ENCODE data around the gene TSPO. TPM values are rescaled to one million over a fixed set of nuclear protein-coding genes. Genes with fewer than 3 reads are reported as not detected.

Gene TSPO
- total and polyA plus RNA-seq, 2 of the 13 experiments (the other 11 are each of a cell fraction or from before 2014, with no cell fraction given): 0.46 to 1.4 TPM

- TF ChIP-seq HINFP (CRISPR knock-in tag; IDR thresholded peaks at IDR 0.05; ENCODE audit: low read depth) (no peak), IKZF4 (CRISPR knock-in tag; IDR thresholded peaks at IDR 0.05; ENCODE audit: borderline replicate concordance, low read depth, not compliant biosample characterization) (no peak), PLSCR1 (CRISPR knock-in tag; IDR thresholded peaks at IDR 0.05; ENCODE audit: borderline replicate concordance) (no peak), PHF8 (CRISPR knock-in tag; IDR thresholded peaks at IDR 0.05) (no peak), GATAD2A (CRISPR knock-in tag; IDR thresholded peaks at IDR 0.05) (no peak), ATF4 (CRISPR knock-in tag; IDR thresholded peaks at IDR 0.05) (no peak), AFF4 (CRISPR knock-in tag; IDR thresholded peaks at IDR 0.05) (no peak), ZIK1 (CRISPR knock-in tag; IDR thresholded peaks at IDR 0.05; ENCODE audit: borderline replicate concordance, low read depth) (no peak), ZBTB21 (CRISPR knock-in tag; IDR thresholded peaks at IDR 0.05) (no peak), RFX3 (CRISPR knock-in tag; IDR thresholded peaks at IDR 0.05) (no peak), SOX13 (IDR thresholded peaks at IDR 0.05) (no peak), SOX13 (CRISPR knock-in tag; conservative IDR thresholded peaks at IDR 0.05 in 1 of 2, IDR thresholded peaks at IDR 0.05 in 1 of 2) (0 out of 4 replicates have a peak, but pooled peaks of 1 of the 2 experiments have one; percentile 39), ZNF775 (CRISPR knock-in tag; IDR thresholded peaks at IDR 0.05; ENCODE audit: borderline replicate concordance) (no peak), ZFYVE20 (CRISPR knock-in tag; IDR thresholded peaks at IDR 0.05; ENCODE audit: borderline replicate concordance, low read depth) (no peak), CENPT (CRISPR knock-in tag; IDR thresholded peaks at IDR 0.05; ENCODE audit: low read depth) (no peak), PATZ1 (CRISPR knock-in tag; IDR thresholded peaks at IDR 0.05) (peak; percentile 32; the same call in 1 of the 2 replicates), FOXC1 (CRISPR knock-in tag; IDR thresholded peaks at IDR 0.05; ENCODE audit: borderline replicate concordance) (no peak), MYC (CRISPR knock-in tag; IDR thresholded peaks at IDR 0.05; ENCODE audit: borderline replicate concordance) (no peak)
These were observed 37.7 kb upstream of the TSPO start (continued) for GRCh38 chr22:43113526-43114251.

All from HepG2 (cell line).